Measurements from ENCODE around the gene SRP19. TPM values are rescaled to one million over a fixed set of nuclear protein-coding genes. Genes with fewer than 3 reads are reported as not detected.

The SRP19 gene
- total and polyA plus RNA-seq, 9 of the 15 experiments (the other 6 are each of a cell fraction or from before 2014, with no cell fraction given): 52.3 to 357 (median 146) TPM

GRCh38 chr5:112883192-112883591 is 22.1 kb downstream of the SRP19 start (continued):
- TF ChIP-seq HOMEZ (CRISPR knock-in tag; IDR thresholded peaks at IDR 0.05): no peak
- no peak for TF ChIP-seq ZNF282 (CRISPR knock-in tag; IDR thresholded peaks at IDR 0.05)
- TF ChIP-seq XRCC3 (IDR thresholded peaks at IDR 0.05): no peak
- TF ChIP-seq TFAM (CRISPR knock-in tag; conservative IDR thresholded peaks at IDR 0.05): no peak
- no peak for TF ChIP-seq SMC3 (conservative IDR thresholded peaks at IDR 0.05; ENCODE audit: insufficient read depth, low read depth, low read length)
- no peak for TF ChIP-seq POLR2H (tag; IDR thresholded peaks at IDR 0.05; ENCODE audit: low read depth)
- TF ChIP-seq BMI1 (IDR thresholded peaks at IDR 0.05; ENCODE audit: low read length): no peak
- TF ChIP-seq LARP7 (IDR thresholded peaks at IDR 0.05): no peak
- TF ChIP-seq GTF2B (IDR thresholded peaks at IDR 0.05; ENCODE audit: extremely low read depth, insufficient read length): no peak
- no peak for TF ChIP-seq NR0B1 (IDR thresholded peaks at IDR 0.05; ENCODE audit: partially characterized antibody)
- TF ChIP-seq ZNF318 (IDR thresholded peaks at IDR 0.05; ENCODE audit: borderline replicate concordance in 1 of 2, low read depth in 1 of 2): no peak
- TF ChIP-seq ZSCAN32 (CRISPR knock-in tag; IDR thresholded peaks at IDR 0.05): no peak
- TF ChIP-seq MAZ (CRISPR knock-in tag; conservative IDR thresholded peaks at IDR 0.05 in 1 of 2, IDR thresholded peaks at IDR 0.05 in 1 of 2): no peak
- no peak for TF ChIP-seq HIVEP1 (CRISPR knock-in tag; IDR thresholded peaks at IDR 0.05)
- peak; percentile 37 for TF ChIP-seq TAL1 (IDR thresholded peaks at IDR 0.05)
- no peak for TF ChIP-seq PPARD (CRISPR knock-in tag; IDR thresholded peaks at IDR 0.05)
